ENCODE data around the gene HLA-DQA2. TPM values are rescaled to one million over a fixed set of nuclear protein-coding genes. Genes with fewer than 3 reads are reported as not detected.

HLA-DQA2 gene
- total RNA-seq, 1 donor from 2014 or later = not detected

DNA sequence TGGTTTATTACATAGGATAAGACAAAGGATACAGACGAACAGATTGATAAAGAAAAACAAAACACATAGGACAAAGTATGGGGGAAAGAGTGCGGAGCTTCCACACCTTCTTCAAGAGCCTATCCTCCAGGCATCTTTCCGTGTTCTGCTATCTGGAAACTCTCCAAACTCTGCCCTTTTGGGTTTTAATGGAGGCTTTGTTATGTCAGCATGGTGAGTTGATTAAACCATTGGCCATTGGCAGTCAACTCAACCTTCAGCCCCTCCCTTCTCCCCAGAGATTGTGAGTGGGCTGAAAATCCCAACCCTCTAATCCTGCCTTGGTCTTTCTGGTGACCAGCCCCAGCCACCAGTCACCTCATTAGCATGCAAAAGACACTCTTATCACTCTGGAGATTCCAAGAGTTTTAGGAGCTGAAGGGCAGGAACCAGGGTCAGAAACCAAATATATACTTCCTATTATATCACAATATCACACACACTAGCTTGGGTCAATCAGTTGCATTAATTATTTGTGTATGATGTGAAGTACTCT is 51.8 kb downstream of the HLA-DQA2 start:
- DNase-seq (ENCODE audit: extremely low spot score, unreplicated experiment) = no peak
- Mint-ChIP-seq H3K9me3 (ENCODE audit: unreplicated experiment) (no peaks in the 10 kb centered on the region), H3K27me3 (ENCODE audit: unreplicated experiment) (peaks cover 81% of the 10 kb centered on the region), H3K27ac (ENCODE audit: unreplicated experiment) (no peak overlapping the region), H3K4me1 (ENCODE audit: unreplicated experiment) (peaks cover 4% of the 10 kb centered on the region), H3K36me3 (ENCODE audit: unreplicated experiment) (no peaks in the 10 kb centered on the region), H3K4me3 (ENCODE audit: unreplicated experiment) (no peak overlapping the region)
- TF ChIP-seq, protein P1, sequence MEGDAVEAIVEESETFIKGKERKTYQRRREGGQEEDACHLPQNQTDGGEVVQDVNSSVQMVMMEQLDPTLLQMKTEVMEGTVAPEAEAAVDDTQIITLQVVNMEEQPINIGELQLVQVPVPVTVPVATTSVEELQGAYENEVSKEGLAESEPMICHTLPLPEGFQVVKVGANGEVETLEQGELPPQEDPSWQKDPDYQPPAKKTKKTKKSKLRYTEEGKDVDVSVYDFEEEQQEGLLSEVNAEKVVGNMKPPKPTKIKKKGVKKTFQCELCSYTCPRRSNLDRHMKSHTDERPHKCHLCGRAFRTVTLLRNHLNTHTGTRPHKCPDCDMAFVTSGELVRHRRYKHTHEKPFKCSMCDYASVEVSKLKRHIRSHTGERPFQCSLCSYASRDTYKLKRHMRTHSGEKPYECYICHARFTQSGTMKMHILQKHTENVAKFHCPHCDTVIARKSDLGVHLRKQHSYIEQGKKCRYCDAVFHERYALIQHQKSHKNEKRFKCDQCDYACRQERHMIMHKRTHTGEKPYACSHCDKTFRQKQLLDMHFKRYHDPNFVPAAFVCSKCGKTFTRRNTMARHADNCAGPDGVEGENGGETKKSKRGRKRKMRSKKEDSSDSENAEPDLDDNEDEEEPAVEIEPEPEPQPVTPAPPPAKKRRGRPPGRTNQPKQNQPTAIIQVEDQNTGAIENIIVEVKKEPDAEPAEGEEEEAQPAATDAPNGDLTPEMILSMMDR (IDR thresholded peaks at IDR 0.05) = no peak

DNA sequence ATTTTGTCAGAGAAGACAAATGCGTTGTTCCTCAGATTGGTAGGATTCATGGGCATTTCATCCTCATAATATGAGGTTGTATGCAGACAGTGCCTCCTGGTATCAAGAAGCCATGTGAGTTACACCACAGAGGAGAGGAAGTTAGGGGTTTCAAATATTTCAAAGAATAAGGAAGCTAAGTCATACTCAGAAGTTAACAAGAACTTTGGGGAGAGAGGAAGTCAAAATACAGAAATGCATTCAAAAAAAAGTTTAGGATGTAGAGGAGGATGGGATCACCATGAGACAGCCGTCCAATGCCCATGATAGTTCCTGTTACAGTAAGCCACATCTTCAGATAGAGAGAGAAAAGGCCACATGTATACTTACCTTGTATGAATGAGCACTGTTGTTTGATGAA is 53.3 kb downstream of the HLA-DQA2 start:
- no peak overlapping the region for H3K27ac Mint-ChIP-seq (ENCODE audit: unreplicated experiment)
- DNase-seq (ENCODE audit: extremely low spot score, unreplicated experiment) = no peak
- H3K4me3 Mint-ChIP-seq (ENCODE audit: unreplicated experiment) = no peak overlapping the region
- peaks cover 4% of the 10 kb centered on the region for H3K4me1 Mint-ChIP-seq (ENCODE audit: unreplicated experiment)
- TF ChIP-seq, protein P1 (IDR thresholded peaks at IDR 0.05) = no peak
- peaks cover 6% of the 10 kb centered on the region for H3K9me3 Mint-ChIP-seq (ENCODE audit: unreplicated experiment)
- peaks cover 82% of the 10 kb centered on the region for H3K27me3 Mint-ChIP-seq (ENCODE audit: unreplicated experiment)
- no peaks in the 10 kb centered on the region for H3K36me3 Mint-ChIP-seq (ENCODE audit: unreplicated experiment)

Small RNA genes lying within 50 kb of the gene (microRNA-seq; reads per million reads assigned to microRNA genes)
- gene MIR3135B (ENCODE audit: unreplicated experiment) = not detected

Other genes with a start within 250 kb of the HLA-DQA2 start
- not detected in 2 replicates for gene HLA-DRB5, start 211.1 kb upstream of the HLA-DQA2 start, total RNA-seq
- gene HLA-DRB1, start 151.5 kb upstream of the HLA-DQA2 start, total RNA-seq = not detected in 2 replicates
- not detected in 2 replicates for gene HLA-DQA1, start 104.0 kb upstream of the HLA-DQA2 start, total RNA-seq
- gene HLA-DQB1, start 74.7 kb upstream of the HLA-DQA2 start, total RNA-seq = not detected in 2 replicates
- gene HLA-DQB2, start 22.1 kb downstream of the HLA-DQA2 start, total RNA-seq = not detected in 2 replicates
- 0.24 and 0.57 TPM in 2 replicates for gene HLA-DOB, start 75.6 kb downstream of the HLA-DQA2 start, total RNA-seq
- gene TAP2, start 97.3 kb downstream of the HLA-DQA2 start, total RNA-seq = 50.1 and 51.9 TPM in 2 replicates
- 66.1 and 68.8 TPM in 2 replicates for gene PSMB8, start 102.7 kb downstream of the HLA-DQA2 start, total RNA-seq
- gene TAP1, start 112.3 kb downstream of the HLA-DQA2 start, total RNA-seq = 33.2 and 34.5 TPM in 2 replicates
- gene PSMB9, start 112.8 kb downstream of the HLA-DQA2 start, total RNA-seq = 20.8 and 26.2 TPM in 2 replicates
- not detected in 2 replicates for gene HLA-DMB, start 199.6 kb downstream of the HLA-DQA2 start, total RNA-seq
- gene HLA-DMA, start 211.7 kb downstream of the HLA-DQA2 start, total RNA-seq = 1.3 and 3.0 TPM in 2 replicates
- gene BRD2, start 227.2 kb downstream of the HLA-DQA2 start, total RNA-seq = 166 and 168 TPM in 2 replicates

Data from osteocyte (in vitro differentiated cells).